Hepatocyte (in vitro differentiated cells): Measurements from ENCODE around the gene KLHL3.

Source experiments
- EZH2 ChIP-seq: fragments of 200-600 bp; sonication (generic); IDR thresholded peaks from 2 replicates; pipeline ENCODE4 v1.6.1; 2016; ENCODE audit warnings: antibody characterized with exemption, mild to moderate bottlenecking, borderline replicate concordance
- EZH2phosphoT487 ChIP-seq: fragments of 200-600 bp; sonication (generic); IDR thresholded peaks from one replicate; pipeline ENCODE4 v1.6.1; 2018; ENCODE audit warnings: antibody characterized with exemption, mild to moderate bottlenecking, low read depth, moderate library complexity; ENCODE audit not compliant: unreplicated experiment, severe bottlenecking
- TF ChIP-seq, protein P1 (sequence below): fragments of 200-600 bp; sonication (generic); IDR thresholded peaks from 2 replicates; pipeline ENCODE4 v1.5.1; 2016; ENCODE audit warnings: antibody characterized with exemption, mild to moderate bottlenecking; ENCODE audit not compliant: poor library complexity

DNA sequence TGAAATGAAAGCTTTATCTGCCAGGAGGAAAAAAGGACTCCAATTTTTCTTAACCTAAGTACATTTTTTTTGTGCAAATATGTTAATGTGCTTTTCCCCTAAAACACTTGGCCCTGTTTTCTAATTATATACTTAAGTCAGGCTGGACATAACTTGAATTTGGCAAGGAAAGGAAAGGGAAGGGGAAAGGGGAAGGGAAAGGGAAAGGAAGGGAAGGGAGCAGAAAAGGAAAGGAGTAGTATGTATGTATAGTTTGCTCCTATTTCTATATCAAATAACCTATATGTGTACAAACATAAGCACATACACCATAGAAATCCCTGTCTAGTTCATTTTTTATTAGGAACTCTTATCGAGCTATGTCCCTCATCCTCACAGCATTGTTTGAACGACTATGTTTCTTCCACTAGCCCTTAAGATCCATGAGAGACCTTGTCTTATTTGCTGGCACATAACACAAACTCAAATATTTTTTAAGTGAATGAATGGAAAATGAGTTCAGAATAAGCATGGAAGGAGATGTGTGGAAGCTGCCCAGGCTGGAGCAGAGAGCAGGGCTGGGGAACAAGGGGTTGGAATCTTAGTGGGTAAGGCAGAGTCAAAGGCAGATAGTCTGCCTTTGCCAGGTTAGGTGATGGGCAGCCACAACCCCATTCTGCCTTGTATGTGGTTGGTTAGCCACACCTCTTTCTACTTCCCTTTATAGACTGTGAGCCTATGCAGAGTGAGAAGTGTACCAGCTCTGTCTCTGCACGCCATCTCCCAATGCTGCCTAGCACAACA is 70.0 kb downstream of the KLHL3 start:
- TF ChIP-seq, protein P1, sequence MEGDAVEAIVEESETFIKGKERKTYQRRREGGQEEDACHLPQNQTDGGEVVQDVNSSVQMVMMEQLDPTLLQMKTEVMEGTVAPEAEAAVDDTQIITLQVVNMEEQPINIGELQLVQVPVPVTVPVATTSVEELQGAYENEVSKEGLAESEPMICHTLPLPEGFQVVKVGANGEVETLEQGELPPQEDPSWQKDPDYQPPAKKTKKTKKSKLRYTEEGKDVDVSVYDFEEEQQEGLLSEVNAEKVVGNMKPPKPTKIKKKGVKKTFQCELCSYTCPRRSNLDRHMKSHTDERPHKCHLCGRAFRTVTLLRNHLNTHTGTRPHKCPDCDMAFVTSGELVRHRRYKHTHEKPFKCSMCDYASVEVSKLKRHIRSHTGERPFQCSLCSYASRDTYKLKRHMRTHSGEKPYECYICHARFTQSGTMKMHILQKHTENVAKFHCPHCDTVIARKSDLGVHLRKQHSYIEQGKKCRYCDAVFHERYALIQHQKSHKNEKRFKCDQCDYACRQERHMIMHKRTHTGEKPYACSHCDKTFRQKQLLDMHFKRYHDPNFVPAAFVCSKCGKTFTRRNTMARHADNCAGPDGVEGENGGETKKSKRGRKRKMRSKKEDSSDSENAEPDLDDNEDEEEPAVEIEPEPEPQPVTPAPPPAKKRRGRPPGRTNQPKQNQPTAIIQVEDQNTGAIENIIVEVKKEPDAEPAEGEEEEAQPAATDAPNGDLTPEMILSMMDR = no peak
- TF ChIP-seq EZH2 = no peak
- TF ChIP-seq EZH2phosphoT487 = no peak
